K562 (cell line): Measurements from ENCODE around the gene SLC25A21. TPM values are rescaled to one million over a fixed set of nuclear protein-coding genes. Genes with fewer than 3 reads are reported as not detected.

ENCODE experiments used
- ATF7 ChIP-seq: fragments of 450-650 bp; IDR thresholded peaks from 2 replicates; pipeline ENCODE4 v1.7.1; 2014; ENCODE audit warnings: mild to moderate bottlenecking, moderate library complexity
- DIDO1 ChIP-seq: fragments of 450-650 bp; IDR thresholded peaks from 2 replicates; pipeline ENCODE4 v1.6.1; 2016; ENCODE audit warnings: low read depth, missing biosample characterization, missing genetic modification characterization
- EP400 ChIP-seq: fragments of 450-650 bp; IDR thresholded peaks from 2 replicates; pipeline ENCODE4 v1.6.1; 2017; ENCODE audit warnings: antibody characterized with exemption, mild to moderate bottlenecking, moderate library complexity
- GTF2A2 ChIP-seq: IDR thresholded peaks from 2 replicates; pipeline ENCODE4 v1.6.1; 2016; ENCODE audit warnings: mild to moderate bottlenecking, missing genetic modification characterization, missing compliant biosample characterization
- LEF1 ChIP-seq: fragments of 450-650 bp; IDR thresholded peaks from 2 replicates; pipeline ENCODE4 v1.6.1; 2016; ENCODE audit warnings: mild to moderate bottlenecking
- MEIS2 ChIP-seq: fragments of 450-650 bp; IDR thresholded peaks from 2 replicates; pipeline ENCODE4 v1.6.1; 2014; ENCODE audit warnings: mild to moderate bottlenecking; ENCODE audit not compliant: partially characterized antibody
- XRCC3 ChIP-seq: fragments of 450-650 bp; IDR thresholded peaks from 2 replicates; pipeline ENCODE4 v1.6.1; 2017; ENCODE audit warnings: mild to moderate bottlenecking, moderate library complexity
- YY1 ChIP-seq, 3 experiments: IDR thresholded peaks; 2 replicates each; pipeline ENCODE4 v1.6.1; 2011; ENCODE audit warnings: low read length in 2 of 3, mild to moderate bottlenecking in 2 of 3, moderate library complexity in 2 of 3, borderline replicate concordance in 1 of 3, control low read depth in 1 of 3, low read depth in 1 of 3; ENCODE audit not compliant: insufficient read depth in 3 of 3, insufficient replicate concordance in 2 of 3, control insufficient read depth in 1 of 3, insufficient read length in 1 of 3; ENCODE audit errors: extremely low read depth in 1 of 3
- ZNF586 ChIP-seq: fragments of 450-650 bp; formaldehyde crosslinking; conservative IDR thresholded peaks from 2 replicates; pipeline ENCODE4 v1.4.0; 2020; ENCODE audit warnings: mild to moderate bottlenecking, moderate library complexity
- polyA plus RNA-seq, 8 experiments: library from polyadenylated mRNA; depleted of rRNA in 4 of 8; stranded (reverse) in 5 of 8; unstranded in 3 of 8; fragments of >200 nt; fragmentation: Nextera tagmentation in 2 of 8; fragmentation: Illumina TruSeq in 1 of 8; extraction: Ambion mirVana in 2 of 8; extraction: Trizol in 1 of 8; gene quantifications; 2 replicates each; pipeline versions ENCODE4 v1.2.1 to v1.2.3, GENCODE V29; 2011 to 2014; ENCODE audit warnings: inconsistent platforms in 1 of 8, missing spikeins in 1 of 8
- total RNA-seq, 7 experiments: library from RNA; depleted of rRNA in 6 of 7; stranded (reverse); fragments of >200 nt in 6 of 7; fragmentation: Illumina TruSeq in 2 of 7; extraction: Trizol in 2 of 7; gene quantifications; 2 replicates each; pipeline versions ENCODE4 v1.2.1 to v1.2.3, GENCODE V29; 2011 to 2021; ENCODE audit warnings: low replicate concordance in 1 of 7
- TF ChIP-seq, protein P1 (sequence below): fragments of 250-450 bp; sonication (Bioruptor Pico); IDR thresholded peaks from 2 replicates; pipeline ENCODE4 v1.5.0; 2021; ENCODE audit warnings: mild to moderate bottlenecking, borderline replicate concordance
- TF ChIP-seq, protein P2 (sequence below), 3 experiments: fragments of 200-800 bp in 1 of 3; sonication (Bioruptor generic) in 1 of 3; sonication (generic) in 1 of 3; formaldehyde crosslinking in 1 of 3; IDR thresholded peaks; 2 replicates each; pipeline versions ENCODE4 v1.6.1 to v1.8.0; 2016 to 2022; ENCODE audit warnings: mild to moderate bottlenecking in 2 of 3, missing compliant biosample characterization in 2 of 3, missing genetic modification characterization in 2 of 3, missing genetic modification reagents in 1 of 3
- TF ChIP-seq, protein P3 (sequence below): sonication (generic); formaldehyde crosslinking; IDR thresholded peaks from 2 replicates; pipeline ENCODE4 v1.8.0; 2022; ENCODE audit warnings: mild to moderate bottlenecking, missing genetic modification reagents
- TF ChIP-seq, protein P4 (sequence below): sonication (generic); formaldehyde crosslinking; IDR thresholded peaks from 2 replicates; pipeline ENCODE4 v1.9.0; 2022; ENCODE audit warnings: mild to moderate bottlenecking, missing genetic modification reagents
- TF ChIP-seq, protein P5 (sequence below): fragments of 250-450 bp; sonication (Bioruptor Pico); IDR thresholded peaks from 2 replicates; pipeline ENCODE4 v1.4.0; 2020; ENCODE audit warnings: borderline replicate concordance
- TF ChIP-seq, protein P6 (sequence below): fragments of 250-450 bp; sonication (Bioruptor Pico); IDR thresholded peaks from 2 replicates; pipeline ENCODE4 v1.8.0; 2022; ENCODE audit warnings: inconsistent platforms, mild to moderate bottlenecking, moderate library complexity, borderline replicate concordance

The SLC25A21 gene
- total and polyA plus RNA-seq, 9 of the 15 experiments (the other 6 are each of a cell fraction or from before 2014, with no cell fraction given), result 15.2 to 46.7 (median 28.7) TPM

DNA sequence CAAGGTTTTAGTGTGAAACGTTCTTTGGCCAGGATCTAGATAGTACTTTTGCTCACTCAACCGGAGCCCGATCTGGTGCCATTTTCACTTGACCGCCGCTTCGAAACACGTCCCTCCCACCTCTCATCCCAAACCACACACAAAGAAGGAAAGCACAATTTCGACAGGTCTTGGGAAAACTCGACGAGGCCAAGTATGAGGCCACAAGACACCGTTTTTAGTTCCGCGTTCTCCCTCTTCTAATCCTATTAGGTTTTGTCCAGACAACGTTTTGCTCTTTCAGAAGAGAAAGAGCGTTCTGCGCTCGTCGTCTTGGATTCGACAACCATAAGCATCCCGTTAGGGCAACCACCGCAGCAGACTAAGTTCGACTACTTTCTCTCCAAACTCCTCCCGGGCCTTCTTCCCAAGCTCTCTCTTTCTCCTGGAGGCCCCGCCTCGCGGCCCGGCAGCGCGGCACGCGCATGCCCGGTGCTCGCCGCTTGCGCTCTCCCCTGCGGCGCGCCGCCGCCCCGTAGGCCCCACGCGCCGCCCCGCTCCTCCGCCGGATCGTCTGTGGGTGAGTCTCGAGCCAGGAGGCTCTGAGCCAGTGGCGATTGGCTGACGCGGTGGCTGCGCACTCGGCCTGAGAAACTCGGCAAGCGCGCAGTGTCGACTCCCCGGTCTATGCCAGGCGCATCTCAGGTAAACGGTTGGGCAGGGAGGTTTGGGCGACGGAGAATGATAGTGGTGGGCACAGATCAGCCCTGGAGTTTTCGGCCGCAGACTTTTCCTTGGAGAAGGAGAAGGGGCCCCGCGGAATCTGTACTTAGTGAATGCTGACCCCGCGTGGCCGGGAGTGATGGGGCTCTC lies 25.2 kb upstream of the SLC25A21 start, which contains the start of gene MIPOL1 (continued):
- TF ChIP-seq, protein P1, sequence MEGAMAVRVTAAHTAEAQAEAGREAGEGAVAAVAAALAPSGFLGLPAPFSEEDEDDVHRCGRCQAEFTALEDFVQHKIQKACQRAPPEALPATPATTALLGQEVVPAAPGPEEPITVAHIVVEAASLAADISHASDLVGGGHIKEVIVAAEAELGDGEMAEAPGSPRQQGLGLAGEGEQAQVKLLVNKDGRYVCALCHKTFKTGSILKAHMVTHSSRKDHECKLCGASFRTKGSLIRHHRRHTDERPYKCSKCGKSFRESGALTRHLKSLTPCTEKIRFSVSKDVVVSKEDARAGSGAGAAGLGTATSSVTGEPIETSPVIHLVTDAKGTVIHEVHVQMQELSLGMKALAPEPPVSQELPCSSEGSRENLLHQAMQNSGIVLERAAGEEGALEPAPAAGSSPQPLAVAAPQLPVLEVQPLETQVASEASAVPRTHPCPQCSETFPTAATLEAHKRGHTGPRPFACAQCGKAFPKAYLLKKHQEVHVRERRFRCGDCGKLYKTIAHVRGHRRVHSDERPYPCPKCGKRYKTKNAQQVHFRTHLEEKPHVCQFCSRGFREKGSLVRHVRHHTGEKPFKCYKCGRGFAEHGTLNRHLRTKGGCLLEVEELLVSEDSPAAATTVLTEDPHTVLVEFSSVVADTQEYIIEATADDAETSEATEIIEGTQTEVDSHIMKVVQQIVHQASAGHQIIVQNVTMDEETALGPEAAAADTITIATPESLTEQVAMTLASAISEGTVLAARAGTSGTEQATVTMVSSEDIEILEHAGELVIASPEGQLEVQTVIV (CRISPR knock-in tag), result no peak
- TF ChIP-seq, protein P2, sequence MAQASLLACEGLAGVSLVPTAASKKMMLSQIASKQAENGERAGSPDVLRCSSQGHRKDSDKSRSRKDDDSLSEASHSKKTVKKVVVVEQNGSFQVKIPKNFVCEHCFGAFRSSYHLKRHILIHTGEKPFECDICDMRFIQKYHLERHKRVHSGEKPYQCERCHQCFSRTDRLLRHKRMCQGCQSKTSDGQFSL (CRISPR knock-in tag; IDR thresholded peaks at IDR 0.05), result no peak
- TF ChIP-seq, protein P2 (tag; IDR thresholded peaks at IDR 0.05), result no peak
- TF ChIP-seq GTF2A2 (tag) (no peak), YY1 (IDR thresholded peaks at IDR 0.05; ENCODE audit: borderline replicate concordance in 1 of 3, control insufficient read depth in 1 of 3, extremely low read depth in 1 of 3, insufficient read depth in 3 of 3, insufficient read length in 1 of 3, insufficient replicate concordance in 2 of 3, low read depth in 1 of 3, low read length in 2 of 3) (peak in 1 of 3 experiments; percentile 52), XRCC3 (no peak), EP400 (peak; percentile 47; the same call in 1 of the 2 replicates), ATF7 (peak; percentile 68), ZNF586 (CRISPR knock-in tag) (no peak), DIDO1 (tag) (no peak), MEIS2 (peak; percentile 63), LEF1 (no peak)
- TF ChIP-seq, protein P3, sequence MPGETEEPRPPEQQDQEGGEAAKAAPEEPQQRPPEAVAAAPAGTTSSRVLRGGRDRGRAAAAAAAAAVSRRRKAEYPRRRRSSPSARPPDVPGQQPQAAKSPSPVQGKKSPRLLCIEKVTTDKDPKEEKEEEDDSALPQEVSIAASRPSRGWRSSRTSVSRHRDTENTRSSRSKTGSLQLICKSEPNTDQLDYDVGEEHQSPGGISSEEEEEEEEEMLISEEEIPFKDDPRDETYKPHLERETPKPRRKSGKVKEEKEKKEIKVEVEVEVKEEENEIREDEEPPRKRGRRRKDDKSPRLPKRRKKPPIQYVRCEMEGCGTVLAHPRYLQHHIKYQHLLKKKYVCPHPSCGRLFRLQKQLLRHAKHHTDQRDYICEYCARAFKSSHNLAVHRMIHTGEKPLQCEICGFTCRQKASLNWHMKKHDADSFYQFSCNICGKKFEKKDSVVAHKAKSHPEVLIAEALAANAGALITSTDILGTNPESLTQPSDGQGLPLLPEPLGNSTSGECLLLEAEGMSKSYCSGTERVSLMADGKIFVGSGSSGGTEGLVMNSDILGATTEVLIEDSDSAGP (CRISPR knock-in tag), result no peak
- TF ChIP-seq, protein P4, sequence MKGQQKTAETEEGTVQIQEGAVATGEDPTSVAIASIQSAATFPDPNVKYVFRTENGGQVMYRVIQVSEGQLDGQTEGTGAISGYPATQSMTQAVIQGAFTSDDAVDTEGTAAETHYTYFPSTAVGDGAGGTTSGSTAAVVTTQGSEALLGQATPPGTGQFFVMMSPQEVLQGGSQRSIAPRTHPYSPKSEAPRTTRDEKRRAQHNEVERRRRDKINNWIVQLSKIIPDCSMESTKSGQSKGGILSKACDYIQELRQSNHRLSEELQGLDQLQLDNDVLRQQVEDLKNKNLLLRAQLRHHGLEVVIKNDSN (CRISPR knock-in tag), result no peak
- TF ChIP-seq, protein P5, sequence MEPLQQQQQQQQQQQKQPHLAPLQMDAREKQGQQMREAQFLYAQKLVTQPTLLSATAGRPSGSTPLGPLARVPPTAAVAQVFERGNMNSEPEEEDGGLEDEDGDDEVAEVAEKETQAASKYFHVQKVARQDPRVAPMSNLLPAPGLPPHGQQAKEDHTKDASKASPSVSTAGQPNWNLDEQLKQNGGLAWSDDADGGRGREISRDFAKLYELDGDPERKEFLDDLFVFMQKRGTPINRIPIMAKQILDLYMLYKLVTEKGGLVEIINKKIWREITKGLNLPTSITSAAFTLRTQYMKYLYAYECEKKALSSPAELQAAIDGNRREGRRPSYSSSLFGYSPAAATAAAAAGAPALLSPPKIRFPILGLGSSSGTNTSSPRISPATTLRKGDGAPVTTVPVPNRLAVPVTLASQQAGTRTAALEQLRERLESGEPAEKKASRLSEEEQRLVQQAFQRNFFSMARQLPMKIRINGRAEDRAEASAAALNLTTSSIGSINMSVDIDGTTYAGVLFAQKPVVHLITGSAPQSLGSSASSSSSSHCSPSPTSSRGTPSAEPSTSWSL (CRISPR knock-in tag), result no peak
- TF ChIP-seq, protein P6, sequence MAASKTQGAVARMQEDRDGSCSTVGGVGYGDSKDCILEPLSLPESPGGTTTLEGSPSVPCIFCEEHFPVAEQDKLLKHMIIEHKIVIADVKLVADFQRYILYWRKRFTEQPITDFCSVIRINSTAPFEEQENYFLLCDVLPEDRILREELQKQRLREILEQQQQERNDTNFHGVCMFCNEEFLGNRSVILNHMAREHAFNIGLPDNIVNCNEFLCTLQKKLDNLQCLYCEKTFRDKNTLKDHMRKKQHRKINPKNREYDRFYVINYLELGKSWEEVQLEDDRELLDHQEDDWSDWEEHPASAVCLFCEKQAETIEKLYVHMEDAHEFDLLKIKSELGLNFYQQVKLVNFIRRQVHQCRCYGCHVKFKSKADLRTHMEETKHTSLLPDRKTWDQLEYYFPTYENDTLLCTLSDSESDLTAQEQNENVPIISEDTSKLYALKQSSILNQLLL (CRISPR knock-in tag), result no peak
